HG02840 (cell line): Measurements from ENCODE around the gene ELN.
"Not testable (repeated sequence)": the region's sequence is repeated elsewhere in the genome, so short reads cannot be mapped to it uniquely, and the experiment has no call there.

Experiments used
- ATAC-seq: cut with Tn5 transposase; IDR thresholded peaks from one replicate; pipeline ENCODE4 v1.9.1; 2021; ENCODE audit warnings: mild to moderate bottlenecking, moderate library complexity, moderate number of reproducible peaks; ENCODE audit not compliant: unreplicated experiment, low FRiP score

The ELN gene

DNA sequence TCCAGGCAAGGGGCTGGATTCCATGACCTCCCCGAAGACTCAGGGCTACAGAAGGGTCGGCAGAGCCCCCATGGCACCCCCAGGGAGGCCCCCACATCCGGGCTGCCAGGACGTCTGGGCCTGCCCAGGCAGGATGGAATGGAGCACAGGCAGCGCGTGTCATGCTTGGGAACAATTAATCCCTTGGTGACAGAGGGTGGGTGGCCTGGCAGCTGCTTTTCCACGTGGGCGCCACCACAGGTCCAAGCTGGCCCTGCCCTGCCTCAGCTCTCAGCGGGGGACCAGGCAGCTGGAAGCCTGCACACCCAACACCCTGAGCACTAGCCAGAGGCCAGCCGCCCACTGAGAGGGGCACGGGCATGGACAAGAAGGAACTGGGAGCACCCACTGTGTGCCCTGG is 11.4 kb downstream of the ELN start:
- ATAC-seq: no peak

DNA sequence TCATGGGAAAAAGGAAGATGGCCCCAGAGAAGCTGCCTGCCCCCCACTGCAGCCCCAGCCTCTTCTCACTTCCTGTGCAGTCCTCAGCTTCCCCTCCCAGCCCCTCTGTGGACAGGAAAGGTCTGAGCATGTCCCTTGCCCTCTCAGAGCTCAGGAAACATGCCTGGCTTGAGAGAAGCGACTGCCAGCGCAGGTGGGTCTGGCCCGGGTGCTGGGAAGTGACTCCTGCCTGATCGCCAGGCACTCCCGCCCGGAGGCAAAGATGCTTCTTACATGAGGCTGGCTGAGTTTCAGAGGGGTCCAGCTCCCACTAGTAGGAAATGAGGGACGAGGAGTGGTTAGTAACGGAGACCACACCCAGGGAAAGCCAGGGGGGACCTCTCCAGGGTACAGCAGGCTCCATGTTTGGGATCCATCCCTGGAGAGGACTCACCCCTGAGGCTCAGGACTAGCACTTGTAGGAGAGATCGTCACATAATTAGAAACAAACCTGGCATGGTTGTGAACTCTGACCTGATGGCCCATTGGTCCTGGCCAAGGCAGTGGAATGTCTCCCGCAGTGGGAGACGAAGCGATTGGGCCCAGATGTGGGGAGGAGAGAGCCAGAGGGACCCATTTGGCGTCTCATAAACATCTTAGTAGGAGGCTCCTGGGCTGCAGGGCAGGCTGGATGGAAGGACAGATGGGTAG is 12.3 kb downstream of the ELN start:
- no peak for ATAC-seq

DNA sequence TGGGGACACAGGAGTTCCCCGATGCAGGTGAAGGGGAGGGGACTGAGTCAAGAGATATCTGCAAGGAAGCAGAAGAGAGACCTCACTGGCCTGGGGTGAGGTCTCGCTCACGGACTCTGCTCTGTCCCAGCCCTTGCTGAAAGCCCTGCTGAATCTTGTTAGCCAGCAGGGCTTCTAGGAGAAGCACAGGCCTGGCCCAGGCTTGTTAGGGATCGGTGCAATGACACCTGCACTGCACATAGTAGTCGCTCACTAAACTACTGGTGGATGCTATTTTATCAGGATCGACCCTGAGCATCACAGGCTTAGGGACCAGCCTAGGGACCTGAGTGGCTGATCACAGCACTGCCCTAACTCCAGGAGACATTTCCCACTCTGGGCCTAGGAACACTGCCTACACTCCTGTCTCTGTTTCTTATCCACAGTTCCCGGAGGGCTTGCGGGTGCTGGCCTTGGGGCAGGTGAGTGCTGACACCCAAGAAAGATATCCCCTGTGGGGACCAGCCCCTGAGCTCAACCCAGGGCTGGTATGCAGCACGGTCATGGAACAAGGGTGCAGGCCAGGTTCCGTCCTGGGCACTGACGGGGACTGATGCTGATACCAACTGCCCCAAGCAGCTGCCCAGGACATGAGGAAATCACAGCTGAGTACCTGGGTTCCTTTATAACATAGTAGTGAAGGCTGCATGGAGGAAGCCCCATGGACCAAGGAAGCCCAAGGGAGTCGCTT is 13.0 kb downstream of the ELN start:
- no peak for ATAC-seq

DNA sequence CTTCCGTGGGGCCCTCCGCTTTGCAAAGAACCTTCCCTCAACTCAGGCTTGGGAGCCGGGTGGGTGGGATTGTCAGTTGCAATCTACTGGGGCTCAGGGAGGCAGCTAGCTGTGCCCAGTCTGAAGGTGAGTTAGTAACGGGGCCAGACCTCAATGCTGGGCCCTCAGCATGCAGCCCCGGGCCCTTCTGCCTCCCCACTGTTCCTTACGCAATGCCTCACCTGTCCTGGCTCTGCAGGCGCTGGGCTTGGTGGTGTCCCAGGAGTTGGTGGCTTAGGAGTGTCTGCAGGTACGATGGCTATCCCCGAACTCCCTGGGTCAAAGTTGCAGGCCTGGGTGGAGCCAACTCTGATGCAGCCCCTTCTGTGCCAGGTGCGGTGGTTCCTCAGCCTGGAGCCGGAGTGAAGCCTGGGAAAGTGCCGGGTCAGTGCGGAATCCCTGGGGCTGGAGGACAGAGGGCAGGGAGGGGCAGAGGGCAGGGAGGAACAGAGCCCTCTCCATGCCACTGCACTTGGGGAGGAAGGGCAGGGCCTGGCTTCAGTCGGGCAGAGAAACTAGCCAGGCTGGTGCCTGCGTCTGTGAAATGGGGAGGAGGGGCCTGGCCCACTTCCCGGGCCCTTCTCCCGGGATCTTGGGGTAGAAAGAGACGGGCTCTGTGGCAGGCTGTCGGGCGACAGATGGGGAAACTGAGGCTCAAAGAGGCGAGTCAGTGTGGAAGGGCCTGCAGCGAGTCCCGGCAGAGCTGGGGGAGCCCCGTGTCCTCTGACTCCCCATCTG is 15.0 kb downstream of the ELN start:
- no peak for ATAC-seq

- no peak for ATAC-seq
These were observed 15.6 kb downstream of the ELN start for GRCh38 chr7:74043523-74043951.

GRCh38 chr7:74044366-74045350 is 16.7 kb downstream of the ELN start:
- no peak for ATAC-seq

DNA sequence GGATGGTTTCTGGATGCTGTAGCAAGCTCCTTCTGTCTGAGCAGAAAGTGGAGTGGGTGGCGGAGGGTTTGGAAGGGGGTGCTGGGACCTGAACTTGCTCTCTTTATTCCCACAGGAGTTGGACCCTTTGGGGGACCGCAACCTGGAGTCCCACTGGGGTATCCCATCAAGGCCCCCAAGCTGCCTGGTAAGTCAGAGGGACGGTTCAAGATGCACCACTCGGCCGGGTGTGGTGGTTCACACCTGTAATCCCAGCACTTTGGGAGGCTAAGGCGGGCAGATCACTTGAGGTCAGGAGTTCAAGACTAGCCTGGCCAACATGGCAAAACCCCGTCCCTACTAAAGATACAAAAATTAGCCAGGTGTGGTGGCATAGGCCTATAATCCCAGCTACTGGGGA is 18.6 kb downstream of the ELN start:
- ATAC-seq: not testable (repeated sequence)

DNA sequence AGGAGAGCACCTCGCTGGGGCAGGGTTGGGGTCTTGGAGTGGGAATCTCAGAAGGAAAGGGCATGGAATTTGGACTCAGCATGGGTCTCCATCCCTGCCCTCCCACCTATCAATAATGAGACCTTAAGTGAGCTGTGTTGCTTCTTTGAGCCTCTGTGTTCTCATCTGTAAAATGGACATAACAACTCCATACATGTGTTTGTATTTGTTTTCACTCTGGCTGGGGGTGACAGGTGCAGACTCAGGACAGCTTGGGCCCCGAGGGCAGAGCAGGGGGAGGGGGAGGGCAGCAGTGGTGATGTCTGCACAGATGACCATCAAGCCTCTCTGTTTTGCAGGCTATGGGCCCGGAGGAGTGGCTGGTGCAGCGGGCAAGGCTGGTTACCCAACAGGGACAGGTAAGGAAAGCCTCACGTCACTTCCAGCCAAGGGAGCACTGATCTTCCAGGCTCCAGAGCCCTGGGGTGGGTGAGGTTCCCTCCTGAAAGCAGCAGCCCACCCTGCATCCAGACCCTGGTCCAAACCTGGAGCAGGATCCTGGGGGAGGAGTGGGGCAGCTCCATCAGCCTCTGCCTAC is 19.9 kb downstream of the ELN start:
- ATAC-seq: no peak

DNA sequence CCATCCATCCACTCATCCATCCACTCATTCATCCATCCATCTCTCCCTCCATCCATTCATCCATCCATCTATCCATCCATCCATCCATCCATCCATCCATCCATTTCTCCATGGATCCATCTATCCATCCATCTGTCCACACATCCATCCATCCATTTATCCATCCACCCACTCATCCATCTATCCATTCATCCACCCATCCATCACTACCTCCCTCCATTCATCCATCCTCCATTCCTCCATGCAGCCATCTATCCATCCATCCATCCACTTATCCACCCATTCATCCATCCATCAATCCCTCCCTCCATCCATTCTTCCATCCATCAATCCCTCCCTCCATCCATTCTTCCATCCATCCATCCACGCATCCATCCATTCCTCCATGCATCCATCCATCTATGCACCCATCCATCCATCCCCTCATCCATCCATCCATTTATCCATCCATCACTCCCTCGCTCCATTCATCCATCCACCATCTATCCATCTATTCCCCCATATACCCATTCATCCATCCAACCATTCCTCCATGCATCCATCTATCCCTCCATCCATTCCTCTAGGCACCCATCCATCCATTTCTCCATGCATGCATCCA is 21.1 kb downstream of the ELN start:
- ATAC-seq: no peak

DNA sequence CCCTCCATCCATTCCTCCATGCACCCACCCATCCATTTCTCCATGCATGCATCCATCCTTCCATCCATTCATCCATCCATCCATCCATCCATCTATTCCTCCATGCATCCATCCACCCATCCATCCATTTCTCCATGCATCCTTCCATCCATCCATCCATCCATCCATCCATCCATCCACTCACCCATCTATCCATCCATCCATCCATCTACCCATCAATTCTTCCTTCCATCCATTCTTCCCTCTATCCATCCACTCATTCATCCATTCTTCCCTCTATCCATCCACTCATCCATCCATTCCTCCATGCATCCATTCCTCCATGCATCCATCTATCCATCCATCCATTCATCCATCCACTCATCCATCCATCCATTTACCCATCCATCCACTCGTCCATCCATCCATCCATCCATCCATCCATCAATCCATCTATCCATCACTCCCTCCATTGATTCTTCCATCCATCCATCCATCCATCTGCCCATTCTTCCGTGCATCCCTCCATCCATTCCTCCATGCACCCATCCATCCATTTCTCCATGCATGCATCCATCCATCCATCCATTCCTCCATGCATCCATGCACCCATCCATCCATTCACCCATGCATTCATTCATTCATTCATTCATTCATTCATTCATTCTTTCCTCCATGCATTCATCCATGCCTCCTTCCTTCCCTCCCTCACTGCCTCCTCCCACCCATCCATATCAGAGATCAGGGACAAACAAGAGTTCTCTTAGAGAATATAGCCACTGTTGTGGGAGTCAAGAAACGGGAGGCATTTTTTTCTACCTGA is 22.2 kb downstream of the ELN start:
- no peak for ATAC-seq

DNA sequence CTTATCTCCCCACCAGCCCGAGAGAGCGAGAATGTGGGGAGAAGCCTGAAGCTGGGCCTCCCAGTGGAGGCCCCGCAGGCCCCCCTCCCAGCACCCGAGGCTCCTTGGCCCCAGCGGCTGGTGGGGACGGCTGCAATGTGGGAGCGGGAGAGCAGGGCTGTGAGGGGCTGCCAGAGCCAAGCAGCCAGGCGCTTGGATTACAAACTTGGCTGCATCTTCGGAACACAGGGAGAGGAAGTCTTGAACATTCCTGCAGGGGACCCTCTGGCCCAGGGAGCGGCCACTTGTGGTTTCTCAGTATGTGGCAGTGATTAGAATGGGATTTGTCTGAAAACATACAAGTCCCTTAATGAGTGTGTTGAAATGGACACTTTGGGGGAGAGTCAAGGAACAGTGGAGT is 23.2 kb downstream of the ELN start:
- no peak for ATAC-seq

- ATAC-seq: no peak
These were observed 23.8 kb downstream of the ELN start for GRCh38 chr7:74051629-74052410.

- ATAC-seq: no peak
These were observed 24.7 kb downstream of the ELN start for GRCh38 chr7:74052628-74053027.

GRCh38 chr7:74053589-74054186 is 25.7 kb downstream of the ELN start:
- ATAC-seq: no peak

DNA sequence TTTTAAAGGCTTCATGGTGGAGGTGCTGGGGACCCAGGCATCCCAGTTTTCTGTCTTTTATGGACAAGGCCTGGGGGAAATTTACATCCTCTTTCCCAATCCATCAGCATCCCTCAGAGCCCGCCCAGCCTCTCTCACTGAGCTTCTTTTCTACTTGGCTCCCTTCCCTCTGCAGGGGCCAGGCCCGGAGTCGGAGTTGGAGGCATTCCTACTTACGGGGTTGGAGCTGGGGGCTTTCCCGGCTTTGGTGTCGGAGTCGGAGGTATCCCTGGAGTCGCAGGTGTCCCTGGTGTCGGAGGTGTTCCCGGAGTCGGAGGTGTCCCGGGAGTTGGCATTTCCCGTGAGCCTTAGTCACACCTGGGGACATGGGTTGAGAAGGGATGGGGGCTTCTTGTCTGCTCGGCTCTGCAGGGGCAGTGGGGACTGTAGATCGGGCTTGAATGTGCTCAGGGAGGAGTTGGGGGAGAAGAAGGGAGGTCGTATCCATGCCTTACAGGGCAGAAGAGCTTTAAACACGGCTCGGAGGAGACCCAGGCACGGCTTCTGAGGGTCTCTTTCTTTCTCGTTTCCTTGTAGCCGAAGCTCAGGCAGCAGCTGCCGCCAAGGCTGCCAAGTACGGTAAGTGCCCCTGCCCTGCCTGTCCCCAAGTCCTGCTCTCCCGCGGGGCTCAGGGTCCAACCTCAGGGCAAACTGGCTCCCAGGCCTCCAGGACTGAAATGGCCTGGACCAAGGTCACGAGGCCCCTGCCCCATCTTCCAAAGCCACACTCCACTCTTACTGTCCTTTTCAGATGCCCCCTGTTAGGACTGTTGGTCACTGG is 28.3 kb downstream of the ELN start:
- no peak for ATAC-seq

- ATAC-seq: no peak
These were observed 29.4 kb downstream of the ELN start for GRCh38 chr7:74057216-74057925.
